ENCODE measurements around the gene TATDN2.

Gene TATDN2

DNA sequence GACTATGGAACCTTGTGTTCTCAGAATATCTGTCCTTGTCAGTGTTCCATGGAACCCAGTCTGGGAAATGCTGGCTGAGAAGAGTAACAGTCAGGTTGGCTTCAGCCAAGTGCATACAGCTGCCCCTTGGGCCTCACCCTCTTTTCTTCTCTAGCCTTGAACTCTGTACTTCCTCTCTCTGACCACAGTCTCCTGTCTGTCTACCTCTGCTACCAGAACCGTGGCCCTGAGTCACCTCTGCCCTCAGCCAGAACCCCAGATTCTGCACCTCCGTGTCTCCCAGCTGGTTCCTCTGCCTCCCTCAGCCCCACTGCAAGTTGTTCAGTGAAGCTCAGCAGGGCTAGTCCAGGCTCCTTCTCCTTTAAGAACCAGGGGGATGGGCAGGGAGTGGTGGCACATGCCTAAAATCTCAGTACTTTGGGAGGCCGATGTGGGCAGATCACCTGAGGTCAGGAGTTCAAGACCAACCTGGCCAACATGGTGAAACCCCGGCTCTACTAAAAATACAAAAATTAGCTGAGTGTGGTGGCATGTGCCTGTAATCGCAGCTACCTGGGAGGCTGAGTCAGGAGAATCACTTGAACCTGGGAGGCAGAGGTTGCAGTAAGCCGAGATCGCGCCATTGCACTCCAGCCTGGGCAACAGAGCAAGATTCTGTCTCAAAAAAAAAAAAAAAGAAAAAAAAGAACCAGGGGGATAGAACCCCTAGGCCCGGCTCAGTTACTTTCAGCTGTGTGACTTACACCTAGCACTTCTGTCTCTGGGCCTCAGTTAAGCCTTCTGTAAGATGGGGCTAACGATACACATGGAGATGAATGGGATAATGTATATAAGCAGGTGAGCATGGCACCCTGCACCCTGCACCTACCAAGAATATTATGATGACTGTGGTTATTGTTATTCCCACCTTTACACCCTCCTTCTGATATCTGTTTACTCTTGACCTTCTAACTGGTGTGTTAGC, 24.3 kb upstream of the TATDN2 start:
- Histone ChIP-seq H3K4me2 (ENCODE audit: low read depth, low read length, poor library complexity, severe bottlenecking) (no peak overlapping the region), H3K4me1 (ENCODE audit: insufficient read depth, low read length, poor library complexity, severe bottlenecking) (peaks cover 25% of the 10 kb centered on the region), H3K9me2 (replicated peaks; ENCODE audit: low read depth, low read length) (no peaks in the 10 kb centered on the region), H3K9ac (ENCODE audit: low read depth, low read length, poor library complexity, severe bottlenecking) (peak overlapping the region; percentile 15), H3K36me3 (ENCODE audit: insufficient read depth, low read length) (no peaks in the 10 kb centered on the region), H3K4me3 (ENCODE audit: low read length, poor library complexity, severe bottlenecking) (no peak overlapping the region), H4K20me1 (ENCODE audit: insufficient read depth, low read length, poor library complexity, severe bottlenecking) (no peaks in the 10 kb centered on the region), H2AFZ (ENCODE audit: low read length) (no peak overlapping the region), H3K9me3 (ENCODE audit: insufficient read depth, low read depth, low read length) (no peaks in the 10 kb centered on the region), H3K27me3 (ENCODE audit: insufficient read depth, low read length, poor library complexity, severe bottlenecking) (no peaks in the 10 kb centered on the region), H3K79me2 (ENCODE audit: insufficient read depth, low read length) (no peaks in the 10 kb centered on the region), H3F3A (ENCODE audit: low read depth) (peaks cover 9% of the 10 kb centered on the region; the same call in 1 of the 2 replicates)
- TF ChIP-seq, protein P1, sequence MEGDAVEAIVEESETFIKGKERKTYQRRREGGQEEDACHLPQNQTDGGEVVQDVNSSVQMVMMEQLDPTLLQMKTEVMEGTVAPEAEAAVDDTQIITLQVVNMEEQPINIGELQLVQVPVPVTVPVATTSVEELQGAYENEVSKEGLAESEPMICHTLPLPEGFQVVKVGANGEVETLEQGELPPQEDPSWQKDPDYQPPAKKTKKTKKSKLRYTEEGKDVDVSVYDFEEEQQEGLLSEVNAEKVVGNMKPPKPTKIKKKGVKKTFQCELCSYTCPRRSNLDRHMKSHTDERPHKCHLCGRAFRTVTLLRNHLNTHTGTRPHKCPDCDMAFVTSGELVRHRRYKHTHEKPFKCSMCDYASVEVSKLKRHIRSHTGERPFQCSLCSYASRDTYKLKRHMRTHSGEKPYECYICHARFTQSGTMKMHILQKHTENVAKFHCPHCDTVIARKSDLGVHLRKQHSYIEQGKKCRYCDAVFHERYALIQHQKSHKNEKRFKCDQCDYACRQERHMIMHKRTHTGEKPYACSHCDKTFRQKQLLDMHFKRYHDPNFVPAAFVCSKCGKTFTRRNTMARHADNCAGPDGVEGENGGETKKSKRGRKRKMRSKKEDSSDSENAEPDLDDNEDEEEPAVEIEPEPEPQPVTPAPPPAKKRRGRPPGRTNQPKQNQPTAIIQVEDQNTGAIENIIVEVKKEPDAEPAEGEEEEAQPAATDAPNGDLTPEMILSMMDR (conservative IDR thresholded peaks at IDR 0.05; ENCODE audit: low read length), result no peak
- TF ChIP-seq EZH2phosphoT487 (IDR thresholded peaks at IDR 0.05; ENCODE audit: borderline replicate concordance), result no peak

DNA sequence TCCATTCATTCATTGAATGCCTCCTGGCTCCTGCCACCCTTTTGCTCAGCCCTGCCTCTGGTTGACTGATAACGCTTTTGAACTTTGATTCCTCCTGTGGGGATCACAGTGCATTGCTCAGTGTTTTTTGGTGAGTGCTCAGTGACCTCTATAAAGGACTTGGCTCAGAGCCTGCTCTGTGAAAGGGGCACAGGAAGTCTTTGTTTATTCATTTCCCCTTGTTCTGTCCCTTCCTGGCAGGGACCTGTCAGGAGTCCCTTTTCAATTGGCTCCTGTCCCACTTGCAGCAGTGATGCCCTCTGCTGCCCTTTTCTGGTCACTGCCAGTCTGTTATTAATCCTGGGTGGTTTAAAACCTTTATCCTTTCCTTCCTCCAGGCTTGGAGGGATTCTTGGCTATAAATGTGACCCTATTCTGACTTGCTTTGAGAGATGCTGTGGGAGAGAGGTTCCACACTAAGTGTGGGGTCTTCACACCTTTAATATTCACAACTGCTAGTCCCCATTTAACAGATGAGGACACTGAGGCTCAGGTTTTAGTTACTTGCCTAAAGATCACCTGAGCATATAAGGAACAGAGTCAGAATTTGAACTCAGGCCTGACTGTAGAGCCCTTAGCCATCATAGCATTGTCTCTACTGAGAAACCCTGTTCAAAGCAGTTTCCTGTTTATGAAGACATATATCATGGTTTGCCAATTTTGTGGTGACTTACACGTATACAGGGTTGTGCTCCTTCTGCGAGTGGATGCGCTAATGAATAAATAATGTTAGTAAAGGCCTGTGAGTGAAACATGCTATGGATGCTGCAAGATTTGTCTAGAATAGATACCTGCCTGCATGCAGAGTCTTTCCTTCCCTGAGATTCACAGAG, 23.2 kb upstream of the TATDN2 start:
- Histone ChIP-seq H3K4me1 (ENCODE audit: insufficient read depth, low read length, poor library complexity, severe bottlenecking) (peaks cover 27% of the 10 kb centered on the region), H3K4me2 (ENCODE audit: low read depth, low read length, poor library complexity, severe bottlenecking) (no peak overlapping the region), H3K9me3 (ENCODE audit: insufficient read depth, low read depth, low read length) (no peaks in the 10 kb centered on the region), H4K20me1 (ENCODE audit: insufficient read depth, low read length, poor library complexity, severe bottlenecking) (no peaks in the 10 kb centered on the region), H3F3A (ENCODE audit: low read depth) (peaks cover 9% of the 10 kb centered on the region; the same call in 1 of the 2 replicates), H3K9ac (ENCODE audit: low read depth, low read length, poor library complexity, severe bottlenecking) (no peak overlapping the region), H3K36me3 (ENCODE audit: insufficient read depth, low read length) (no peaks in the 10 kb centered on the region), H3K79me2 (ENCODE audit: insufficient read depth, low read length) (no peaks in the 10 kb centered on the region), H3K27me3 (ENCODE audit: insufficient read depth, low read length, poor library complexity, severe bottlenecking) (no peaks in the 10 kb centered on the region), H3K9me2 (replicated peaks; ENCODE audit: low read depth, low read length) (no peaks in the 10 kb centered on the region), H2AFZ (ENCODE audit: low read length) (0 out of 2 replicates have a peak overlapping the region, but pooled peaks have one; percentile 63), H3K4me3 (ENCODE audit: low read length, poor library complexity, severe bottlenecking) (no peak overlapping the region)
- TF ChIP-seq, protein P1 (conservative IDR thresholded peaks at IDR 0.05; ENCODE audit: low read length), result peak; percentile 93
- TF ChIP-seq EZH2phosphoT487 (IDR thresholded peaks at IDR 0.05; ENCODE audit: borderline replicate concordance), result no peak

DNA sequence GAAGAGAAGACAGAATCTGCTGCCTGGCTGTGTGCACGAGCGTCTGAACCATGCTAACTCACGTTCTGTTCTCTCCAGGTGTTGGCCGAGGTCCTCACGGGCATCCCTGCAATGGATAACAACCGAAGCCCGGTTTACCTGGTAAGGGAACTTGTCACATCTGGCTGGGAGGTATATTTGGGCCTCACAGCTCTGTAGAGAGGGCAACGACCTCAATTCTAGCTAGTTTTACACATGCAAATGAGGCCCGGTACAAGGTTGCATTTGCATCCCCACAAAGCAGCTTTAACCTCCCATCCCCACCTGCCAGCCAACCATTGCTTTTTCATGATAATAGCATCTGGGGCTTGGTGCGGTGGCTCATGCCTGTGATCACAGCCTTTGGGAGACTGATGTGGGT, 22.0 kb upstream of the TATDN2 start:
- Histone ChIP-seq H4K20me1 (ENCODE audit: insufficient read depth, low read length, poor library complexity, severe bottlenecking) (no peaks in the 10 kb centered on the region), H3K27me3 (ENCODE audit: insufficient read depth, low read length, poor library complexity, severe bottlenecking) (no peaks in the 10 kb centered on the region), H3K9me2 (replicated peaks; ENCODE audit: low read depth, low read length) (no peaks in the 10 kb centered on the region), H3K36me3 (ENCODE audit: insufficient read depth, low read length) (no peaks in the 10 kb centered on the region), H3K79me2 (ENCODE audit: insufficient read depth, low read length) (no peaks in the 10 kb centered on the region), H3K9me3 (ENCODE audit: insufficient read depth, low read depth, low read length) (no peaks in the 10 kb centered on the region), H3F3A (ENCODE audit: low read depth) (peaks cover 9% of the 10 kb centered on the region; the same call in 1 of the 2 replicates), H2AFZ (ENCODE audit: low read length) (no peak overlapping the region), H3K4me3 (ENCODE audit: low read length, poor library complexity, severe bottlenecking) (no peak overlapping the region), H3K9ac (ENCODE audit: low read depth, low read length, poor library complexity, severe bottlenecking) (no peak overlapping the region), H3K4me2 (ENCODE audit: low read depth, low read length, poor library complexity, severe bottlenecking) (no peak overlapping the region), H3K4me1 (ENCODE audit: insufficient read depth, low read length, poor library complexity, severe bottlenecking) (peaks cover 23% of the 10 kb centered on the region)
- no peak for TF ChIP-seq EZH2phosphoT487 (IDR thresholded peaks at IDR 0.05; ENCODE audit: borderline replicate concordance)
- TF ChIP-seq, protein P1 (conservative IDR thresholded peaks at IDR 0.05; ENCODE audit: low read length), result no peak

Data from Loucy (cell line).